HFFc6 (cell line): ENCODE results near the gene LURAP1L. TPM values are rescaled to one million over a fixed set of nuclear protein-coding genes. Genes with fewer than 3 reads are reported as not detected.

Experiments
- DNase-seq: peaks from one replicate; pipeline ENCODE4 v3.0.0-alpha.2; 2018
- H3K27ac Mint-ChIP-seq: 2 replicates; pipeline ENCODE4 v1.8.0; 2020; ENCODE audit warnings: mild to moderate bottlenecking, mixed read lengths
- H3K27me3 Mint-ChIP-seq: 2 replicates; pipeline ENCODE4 v1.8.0; 2021; ENCODE audit warnings: mild to moderate bottlenecking, moderate library complexity, mixed read lengths; ENCODE audit not compliant: insufficient read depth
- H3K36me3 Mint-ChIP-seq: 2 replicates; pipeline ENCODE4 v1.8.0; 2021; ENCODE audit warnings: low read depth, mixed read lengths
- H3K4me1 Mint-ChIP-seq: 2 replicates; pipeline ENCODE4 v1.8.0; 2020; ENCODE audit warnings: low read depth, mixed read lengths
- H3K4me3 Mint-ChIP-seq: 2 replicates; pipeline ENCODE4 v1.8.0; 2020; ENCODE audit warnings: mild to moderate bottlenecking, moderate library complexity, mixed read lengths
- H3K9me3 Mint-ChIP-seq: 2 replicates; pipeline ENCODE4 v1.8.0; 2020; ENCODE audit warnings: mild to moderate bottlenecking, mixed read lengths
- CTCF ChIP-seq: fragments of 200-600 bp; sonication (generic); IDR thresholded peaks from 2 replicates; pipeline ENCODE4 v1.5.0; 2021; ENCODE audit warnings: antibody characterized with exemption, mild to moderate bottlenecking
- total RNA-seq, 6 experiments: library from RNA; stranded (reverse); fragmentation: NEBNext Ultra II Directional; extraction: Animal tissue kit (Norgen Biotek cat#: 25700); gene quantifications; 2 replicates in 1 of 6; 3 replicates in 5 of 6; pipeline ENCODE4 v1.2.3, GENCODE V29; 2021

The LURAP1L gene
- total RNA-seq, 6 experiments from 2014 or later: 1.1 to 1.7 (median 1.3) TPM

GRCh38 chr9:12765088-12765798 lies 9.6 kb upstream of the LURAP1L start:
- Mint-ChIP-seq H3K4me3 (no peak overlapping the region), H3K4me1 (no peaks in the 10 kb centered on the region), H3K36me3 (no peaks in the 10 kb centered on the region), H3K27ac (no peak overlapping the region), H3K27me3 (peaks cover 13% of the 10 kb centered on the region; the same call in 1 of the 2 replicates), H3K9me3 (no peaks in the 10 kb centered on the region)
- TF ChIP-seq CTCF: no peak
- no peak for DNase-seq

GRCh38 chr9:12766357-12766756 lies 8.5 kb upstream of the LURAP1L start:
- no peak for DNase-seq
- Mint-ChIP-seq H3K4me1 (no peaks in the 10 kb centered on the region), H3K9me3 (no peaks in the 10 kb centered on the region), H3K27me3 (peaks cover 13% of the 10 kb centered on the region; the same call in 1 of the 2 replicates), H3K27ac (no peak overlapping the region), H3K36me3 (no peaks in the 10 kb centered on the region), H3K4me3 (no peak overlapping the region)
- no peak for TF ChIP-seq CTCF

- Mint-ChIP-seq H3K27me3 (peaks cover 5% of the 10 kb centered on the region), H3K36me3 (no peaks in the 10 kb centered on the region), H3K9me3 (no peaks in the 10 kb centered on the region), H3K4me1 (peaks cover 10% of the 10 kb centered on the region), H3K4me3 (no peak overlapping the region), H3K27ac (no peak overlapping the region)
- TF ChIP-seq CTCF: no peak
- no peak for DNase-seq
Observed at GRCh38 chr9:12770261-12770660, 4.6 kb upstream of the LURAP1L start.

GRCh38 chr9:12771891-12772290 lies 2.9 kb upstream of the LURAP1L start:
- Mint-ChIP-seq H3K27me3 (peaks cover 4% of the 10 kb centered on the region), H3K4me3 (no peak overlapping the region), H3K4me1 (peaks cover 17% of the 10 kb centered on the region), H3K36me3 (no peaks in the 10 kb centered on the region), H3K9me3 (no peaks in the 10 kb centered on the region), H3K27ac (no peak overlapping the region)
- TF ChIP-seq CTCF: no peak
- peak; percentile 5 for DNase-seq

GRCh38 chr9:12773562-12773961 lies 1.3 kb upstream of the LURAP1L start:
- TF ChIP-seq CTCF: no peak
- H3K4me3 Mint-ChIP-seq: no peak overlapping the region
- peaks cover 4% of the 10 kb centered on the region for H3K27me3 Mint-ChIP-seq
- H3K27ac Mint-ChIP-seq: no peak overlapping the region
- peaks cover 21% of the 10 kb centered on the region for H3K4me1 Mint-ChIP-seq
- DNase-seq: no peak
- H3K36me3 Mint-ChIP-seq: no peaks in the 10 kb centered on the region
- no peaks in the 10 kb centered on the region for H3K9me3 Mint-ChIP-seq
